K562 (cell line): Measurements from ENCODE around the gene ACO2. TPM values are rescaled to one million over a fixed set of nuclear protein-coding genes. Genes with fewer than 3 reads are reported as not detected.
A peak's percentile ranks its signal among the peaks of the same experiment; 100 is the strongest.

ENCODE experiments used
- ARID1B ChIP-seq: fragments of 450-650 bp; IDR thresholded peaks from 2 replicates; pipeline ENCODE4 v1.6.1; 2016; ENCODE audit warnings: antibody characterized with exemption, mild to moderate bottlenecking, inconsistent platforms
- ATF7 ChIP-seq: fragments of 450-650 bp; IDR thresholded peaks from 2 replicates; pipeline ENCODE4 v1.7.1; 2014; ENCODE audit warnings: mild to moderate bottlenecking, moderate library complexity
- BACH1 ChIP-seq: fragments of 200-800 bp; sonication (Bioruptor generic); IDR thresholded peaks from 2 replicates; pipeline ENCODE4 v1.6.1; 2016; ENCODE audit warnings: missing genetic modification characterization, missing compliant biosample characterization
- CREB1 ChIP-seq, 2 experiments: sonication (generic) in 1 of 2; formaldehyde crosslinking in 1 of 2; IDR thresholded peaks; 2 replicates each; pipeline versions ENCODE4 v1.6.1 to v1.8.0; 2012 to 2022; ENCODE audit warnings: inconsistent platforms in 1 of 2, mild to moderate bottlenecking in 1 of 2, missing genetic modification reagents in 1 of 2, moderate library complexity in 1 of 2
- LEF1 ChIP-seq: fragments of 450-650 bp; IDR thresholded peaks from 2 replicates; pipeline ENCODE4 v1.6.1; 2016; ENCODE audit warnings: mild to moderate bottlenecking
- MAFK ChIP-seq: IDR thresholded peaks from 2 replicates; pipeline ENCODE4 v1.6.1; 2011; ENCODE audit warnings: low read length, improper control_type of control experiment
- POLR2AphosphoS2 ChIP-seq: IDR thresholded peaks from 2 replicates; pipeline ENCODE4 v1.6.1; 2012; ENCODE audit warnings: low read length, improper control_type of control experiment
- YY1 ChIP-seq, 3 experiments: IDR thresholded peaks; 2 replicates each; pipeline ENCODE4 v1.6.1; 2011; ENCODE audit warnings: low read length in 2 of 3, mild to moderate bottlenecking in 2 of 3, moderate library complexity in 2 of 3, borderline replicate concordance in 1 of 3, control low read depth in 1 of 3, low read depth in 1 of 3; ENCODE audit not compliant: insufficient read depth in 3 of 3, insufficient replicate concordance in 2 of 3, control insufficient read depth in 1 of 3, insufficient read length in 1 of 3; ENCODE audit errors: extremely low read depth in 1 of 3
- ZNF347 ChIP-seq: fragments of 450-650 bp; formaldehyde crosslinking; IDR thresholded peaks from 2 replicates; pipeline ENCODE4 v1.4.0; 2020; ENCODE audit warnings: low read depth, mild to moderate bottlenecking, moderate library complexity
- ZNF717 ChIP-seq: fragments of 250-450 bp; sonication (Bioruptor Pico); IDR thresholded peaks from 2 replicates; pipeline ENCODE4 v1.5.0; 2021
- polyA plus RNA-seq, 8 experiments: library from polyadenylated mRNA; depleted of rRNA in 4 of 8; stranded (reverse) in 5 of 8; unstranded in 3 of 8; fragments of >200 nt; fragmentation: Nextera tagmentation in 2 of 8; fragmentation: Illumina TruSeq in 1 of 8; extraction: Ambion mirVana in 2 of 8; extraction: Trizol in 1 of 8; gene quantifications; 2 replicates each; pipeline versions ENCODE4 v1.2.1 to v1.2.3, GENCODE V29; 2011 to 2014; ENCODE audit warnings: inconsistent platforms in 1 of 8, missing spikeins in 1 of 8
- total RNA-seq, 7 experiments: library from RNA; depleted of rRNA in 6 of 7; stranded (reverse); fragments of >200 nt in 6 of 7; fragmentation: Illumina TruSeq in 2 of 7; extraction: Trizol in 2 of 7; gene quantifications; 2 replicates each; pipeline versions ENCODE4 v1.2.1 to v1.2.3, GENCODE V29; 2011 to 2021; ENCODE audit warnings: low replicate concordance in 1 of 7
- TF ChIP-seq, protein P1 (sequence below), 2 experiments: fragments of 450-650 bp; formaldehyde crosslinking in 1 of 2; IDR thresholded peaks; 2 replicates each; pipeline versions ENCODE4 v1.4.0 to v1.6.1; 2014 to 2020; ENCODE audit warnings: mild to moderate bottlenecking in 2 of 2, borderline replicate concordance in 1 of 2, low read depth in 1 of 2
- TF ChIP-seq, protein P2 (sequence below): IDR thresholded peaks from 2 replicates; pipeline ENCODE4 v1.6.1; 2012; ENCODE audit warnings: low read depth, low read length, improper control_type of control experiment, borderline replicate concordance
- TF ChIP-seq, protein P3 (sequence below): fragments of 250-450 bp; sonication (Bioruptor Pico); IDR thresholded peaks from 2 replicates; pipeline ENCODE4 v1.8.0; 2021; ENCODE audit warnings: mild to moderate bottlenecking, moderate library complexity

ACO2 gene
- total and polyA plus RNA-seq, 9 of the 15 experiments (the other 6 are each of a cell fraction or from before 2014, with no cell fraction given), result 16.2 to 119 (median 43.2) TPM

DNA sequence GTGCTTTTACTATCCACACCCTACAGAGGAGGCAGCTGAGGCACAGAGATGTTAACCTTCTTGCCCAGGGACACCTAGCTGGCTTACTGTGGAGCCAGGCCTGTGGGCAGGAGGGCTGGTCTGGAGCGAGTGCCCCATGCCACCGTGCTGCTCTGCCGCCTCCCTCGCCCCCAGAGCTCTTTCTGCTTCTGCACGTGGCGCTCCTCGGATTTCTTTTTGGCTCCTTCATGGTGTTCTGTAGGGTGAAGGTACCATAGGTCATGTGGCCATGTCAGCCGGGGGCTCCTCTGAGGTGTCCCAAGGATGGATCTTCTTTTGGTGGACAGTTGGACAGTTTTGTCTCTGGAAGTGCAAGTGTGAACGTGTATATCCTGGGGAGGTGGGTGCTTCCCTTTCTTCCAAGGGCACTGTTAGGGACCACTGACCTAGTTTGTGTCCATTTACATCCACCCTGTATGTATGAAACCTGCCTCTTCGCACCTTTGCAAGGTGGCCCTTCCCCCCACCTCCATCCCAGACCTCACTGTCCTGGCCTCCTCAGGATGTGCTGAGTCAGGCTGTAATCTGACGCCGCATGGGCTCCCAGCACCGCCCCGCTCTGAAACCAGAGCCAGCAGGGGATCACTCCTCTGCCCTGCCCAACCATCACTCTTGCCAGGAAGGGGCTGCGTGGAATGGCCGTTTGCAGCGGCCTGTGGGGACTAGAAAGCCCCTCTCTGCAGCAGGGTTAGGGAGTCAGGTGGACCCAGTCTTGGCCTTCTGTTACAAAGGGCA is 43.7 kb downstream of the ACO2 start (continued):
- TF ChIP-seq, protein P1, sequence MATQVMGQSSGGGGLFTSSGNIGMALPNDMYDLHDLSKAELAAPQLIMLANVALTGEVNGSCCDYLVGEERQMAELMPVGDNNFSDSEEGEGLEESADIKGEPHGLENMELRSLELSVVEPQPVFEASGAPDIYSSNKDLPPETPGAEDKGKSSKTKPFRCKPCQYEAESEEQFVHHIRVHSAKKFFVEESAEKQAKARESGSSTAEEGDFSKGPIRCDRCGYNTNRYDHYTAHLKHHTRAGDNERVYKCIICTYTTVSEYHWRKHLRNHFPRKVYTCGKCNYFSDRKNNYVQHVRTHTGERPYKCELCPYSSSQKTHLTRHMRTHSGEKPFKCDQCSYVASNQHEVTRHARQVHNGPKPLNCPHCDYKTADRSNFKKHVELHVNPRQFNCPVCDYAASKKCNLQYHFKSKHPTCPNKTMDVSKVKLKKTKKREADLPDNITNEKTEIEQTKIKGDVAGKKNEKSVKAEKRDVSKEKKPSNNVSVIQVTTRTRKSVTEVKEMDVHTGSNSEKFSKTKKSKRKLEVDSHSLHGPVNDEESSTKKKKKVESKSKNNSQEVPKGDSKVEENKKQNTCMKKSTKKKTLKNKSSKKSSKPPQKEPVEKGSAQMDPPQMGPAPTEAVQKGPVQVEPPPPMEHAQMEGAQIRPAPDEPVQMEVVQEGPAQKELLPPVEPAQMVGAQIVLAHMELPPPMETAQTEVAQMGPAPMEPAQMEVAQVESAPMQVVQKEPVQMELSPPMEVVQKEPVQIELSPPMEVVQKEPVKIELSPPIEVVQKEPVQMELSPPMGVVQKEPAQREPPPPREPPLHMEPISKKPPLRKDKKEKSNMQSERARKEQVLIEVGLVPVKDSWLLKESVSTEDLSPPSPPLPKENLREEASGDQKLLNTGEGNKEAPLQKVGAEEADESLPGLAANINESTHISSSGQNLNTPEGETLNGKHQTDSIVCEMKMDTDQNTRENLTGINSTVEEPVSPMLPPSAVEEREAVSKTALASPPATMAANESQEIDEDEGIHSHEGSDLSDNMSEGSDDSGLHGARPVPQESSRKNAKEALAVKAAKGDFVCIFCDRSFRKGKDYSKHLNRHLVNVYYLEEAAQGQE (IDR thresholded peaks at IDR 0.05; ENCODE audit: borderline replicate concordance), result 0 out of 2 replicates have a peak, but pooled peaks have one; percentile 13
- TF ChIP-seq, protein P1 (CRISPR knock-in tag; IDR thresholded peaks at IDR 0.05; ENCODE audit: low read depth), result no peak
- TF ChIP-seq ARID1B (peak; percentile 48; the same call in 1 of the 2 replicates), BACH1 (tag) (peak; percentile 85), MAFK (peak; percentile 96), ATF7 (peak; percentile 34), CREB1 (IDR thresholded peaks at IDR 0.05) (0 out of 2 replicates have a peak, but pooled peaks have one; percentile 16), CREB1 (CRISPR knock-in tag; IDR thresholded peaks at IDR 0.05) (no peak), YY1 (IDR thresholded peaks at IDR 0.05; ENCODE audit: borderline replicate concordance in 1 of 3, control insufficient read depth in 1 of 3, extremely low read depth in 1 of 3, insufficient read depth in 3 of 3, insufficient read length in 1 of 3, insufficient replicate concordance in 2 of 3, low read depth in 1 of 3, low read length in 2 of 3) (peak in 1 of 3 experiments; percentile 54), POLR2AphosphoS2 (no peak), LEF1 (peak; percentile 66; the same call in 1 of the 2 replicates), ZNF717 (CRISPR knock-in tag) (no peak), ZNF347 (CRISPR knock-in tag) (no peak)
- TF ChIP-seq, protein P2, sequence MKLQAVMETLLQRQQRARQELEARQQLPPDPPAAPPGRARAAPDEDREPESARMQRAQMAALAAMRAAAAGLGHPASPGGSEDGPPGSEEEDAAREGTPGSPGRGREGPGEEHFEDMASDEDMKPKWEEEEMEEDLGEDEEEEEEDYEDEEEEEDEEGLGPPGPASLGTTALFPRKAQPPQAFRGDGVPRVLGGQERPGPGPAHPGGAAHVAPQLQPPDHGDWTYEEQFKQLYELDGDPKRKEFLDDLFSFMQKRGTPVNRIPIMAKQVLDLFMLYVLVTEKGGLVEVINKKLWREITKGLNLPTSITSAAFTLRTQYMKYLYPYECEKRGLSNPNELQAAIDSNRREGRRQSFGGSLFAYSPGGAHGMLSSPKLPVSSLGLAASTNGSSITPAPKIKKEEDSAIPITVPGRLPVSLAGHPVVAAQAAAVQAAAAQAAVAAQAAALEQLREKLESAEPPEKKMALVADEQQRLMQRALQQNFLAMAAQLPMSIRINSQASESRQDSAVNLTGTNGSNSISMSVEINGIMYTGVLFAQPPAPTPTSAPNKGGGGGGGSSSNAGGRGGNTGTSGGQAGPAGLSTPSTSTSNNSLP, result no peak
- TF ChIP-seq, protein P3, sequence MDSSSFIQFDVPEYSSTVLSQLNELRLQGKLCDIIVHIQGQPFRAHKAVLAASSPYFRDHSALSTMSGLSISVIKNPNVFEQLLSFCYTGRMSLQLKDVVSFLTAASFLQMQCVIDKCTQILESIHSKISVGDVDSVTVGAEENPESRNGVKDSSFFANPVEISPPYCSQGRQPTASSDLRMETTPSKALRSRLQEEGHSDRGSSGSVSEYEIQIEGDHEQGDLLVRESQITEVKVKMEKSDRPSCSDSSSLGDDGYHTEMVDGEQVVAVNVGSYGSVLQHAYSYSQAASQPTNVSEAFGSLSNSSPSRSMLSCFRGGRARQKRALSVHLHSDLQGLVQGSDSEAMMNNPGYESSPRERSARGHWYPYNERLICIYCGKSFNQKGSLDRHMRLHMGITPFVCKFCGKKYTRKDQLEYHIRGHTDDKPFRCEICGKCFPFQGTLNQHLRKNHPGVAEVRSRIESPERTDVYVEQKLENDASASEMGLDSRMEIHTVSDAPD (CRISPR knock-in tag), result no peak
